VCaP (cell line): ENCODE measurements around the gene PCGF1.
A peak's percentile ranks its signal among the peaks of the same experiment; 100 is the strongest.

ENCODE experiments used
- H3K27ac ChIP-seq: fragments of 450-650 bp; 2 replicates; pipeline ENCODE4 v1.5.1; 2017
- TF ChIP-seq, protein P1 (sequence below): fragments of 450-650 bp; conservative IDR thresholded peaks from 2 replicates; pipeline ENCODE4 v1.5.1; 2017; ENCODE audit warnings: mild to moderate bottlenecking, moderate library complexity

PCGF1 gene

DNA sequence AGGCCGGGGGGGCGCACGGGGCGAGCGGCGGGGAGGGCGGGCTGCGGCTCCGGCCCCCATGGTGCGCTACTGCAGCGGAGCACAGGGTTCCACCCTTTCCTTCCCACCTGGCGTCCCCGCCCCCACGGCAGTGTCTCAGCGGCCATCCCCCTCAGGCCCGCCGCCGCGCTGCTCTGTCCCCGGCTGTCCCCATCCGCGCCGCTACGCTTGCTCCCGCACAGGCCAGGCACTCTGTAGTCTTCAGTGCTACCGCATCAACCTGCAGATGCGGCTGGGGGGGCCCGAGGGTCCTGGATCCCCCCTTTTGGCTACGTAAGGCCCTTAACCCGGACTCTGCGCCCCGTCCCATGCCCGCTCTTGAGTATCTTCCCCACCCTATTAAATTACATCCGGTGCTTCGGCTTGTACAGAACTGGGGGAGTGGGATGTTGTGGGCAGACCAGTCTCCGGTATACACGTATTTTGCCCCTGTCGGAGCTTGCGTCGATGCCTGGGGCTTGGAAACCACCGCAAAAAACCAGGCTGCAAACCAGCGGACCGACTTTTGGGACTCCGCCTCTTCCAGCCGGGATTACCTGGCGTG, 49.9 kb downstream of the PCGF1 start:
- TF ChIP-seq, protein P1, sequence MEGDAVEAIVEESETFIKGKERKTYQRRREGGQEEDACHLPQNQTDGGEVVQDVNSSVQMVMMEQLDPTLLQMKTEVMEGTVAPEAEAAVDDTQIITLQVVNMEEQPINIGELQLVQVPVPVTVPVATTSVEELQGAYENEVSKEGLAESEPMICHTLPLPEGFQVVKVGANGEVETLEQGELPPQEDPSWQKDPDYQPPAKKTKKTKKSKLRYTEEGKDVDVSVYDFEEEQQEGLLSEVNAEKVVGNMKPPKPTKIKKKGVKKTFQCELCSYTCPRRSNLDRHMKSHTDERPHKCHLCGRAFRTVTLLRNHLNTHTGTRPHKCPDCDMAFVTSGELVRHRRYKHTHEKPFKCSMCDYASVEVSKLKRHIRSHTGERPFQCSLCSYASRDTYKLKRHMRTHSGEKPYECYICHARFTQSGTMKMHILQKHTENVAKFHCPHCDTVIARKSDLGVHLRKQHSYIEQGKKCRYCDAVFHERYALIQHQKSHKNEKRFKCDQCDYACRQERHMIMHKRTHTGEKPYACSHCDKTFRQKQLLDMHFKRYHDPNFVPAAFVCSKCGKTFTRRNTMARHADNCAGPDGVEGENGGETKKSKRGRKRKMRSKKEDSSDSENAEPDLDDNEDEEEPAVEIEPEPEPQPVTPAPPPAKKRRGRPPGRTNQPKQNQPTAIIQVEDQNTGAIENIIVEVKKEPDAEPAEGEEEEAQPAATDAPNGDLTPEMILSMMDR: no peak
- H3K27ac ChIP-seq: peak overlapping the region; percentile 96

DNA sequence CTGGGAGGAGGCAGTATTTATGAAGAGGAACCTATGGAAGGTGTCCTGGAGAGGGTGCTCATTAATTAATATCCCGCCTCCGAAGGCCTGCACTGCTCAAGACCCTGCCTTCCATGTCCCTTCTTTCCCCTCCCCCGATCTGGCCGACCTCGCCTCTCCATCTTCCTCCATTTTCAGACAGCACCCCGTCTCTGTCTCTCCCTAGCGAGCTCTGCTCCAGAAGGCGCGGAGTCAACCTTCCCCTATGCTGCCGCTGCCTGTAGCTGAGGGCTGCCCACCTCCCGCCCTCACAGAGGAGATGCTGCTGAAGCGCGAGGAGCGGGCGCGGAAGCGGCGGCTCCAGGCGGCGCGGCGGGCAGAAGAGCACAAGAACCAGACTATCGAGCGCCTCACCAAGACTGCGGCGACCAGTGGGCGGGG, 50.4 kb downstream of the PCGF1 start:
- H3K27ac ChIP-seq: peak overlapping the region; percentile 96
- TF ChIP-seq, protein P1: no peak
